Measurements from ENCODE around the gene CYRIA. TPM values are rescaled to one million over a fixed set of nuclear protein-coding genes. Genes with fewer than 3 reads are reported as not detected.

CYRIA gene
- total and polyA plus RNA-seq, 10 of the 15 experiments (the other 5 are each of a cell fraction or from before 2014, with no cell fraction given) = 3.0 to 13.1 (median 8.5) TPM

DNA sequence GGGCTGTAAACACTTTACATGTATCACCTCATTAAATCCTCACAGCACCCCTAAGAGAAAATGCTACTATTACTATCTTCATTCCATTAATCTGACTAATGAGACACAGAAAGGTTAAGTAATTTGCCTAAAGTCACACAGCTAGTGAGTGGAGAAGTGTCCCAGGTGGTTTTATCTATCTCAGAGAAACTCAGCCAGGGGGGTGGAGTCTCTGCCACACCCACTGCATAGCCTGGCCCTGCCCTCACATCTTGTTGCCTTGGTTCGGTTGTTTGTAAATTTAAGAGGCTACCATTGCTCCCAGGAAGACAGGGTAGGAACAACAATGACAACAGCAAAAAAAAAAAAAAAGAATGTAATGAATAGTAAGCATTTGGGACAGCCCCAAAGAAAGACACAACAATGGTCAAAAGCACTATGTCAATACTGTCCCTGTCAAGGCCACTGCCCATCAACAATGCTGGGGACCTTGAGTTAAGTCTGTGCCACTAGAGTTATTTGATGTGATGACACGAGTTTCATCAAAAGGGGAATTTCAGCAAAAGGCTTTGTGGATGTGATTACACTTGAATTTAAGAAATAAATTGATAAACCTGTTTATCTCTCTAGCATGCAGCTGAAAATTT lies 17.5 kb downstream of the CYRIA start:
- Histone ChIP-seq H2AFZ (ENCODE audit: control insufficient read depth, low read depth, low read length) (no peak overlapping the region), H3K79me2 (ENCODE audit: control insufficient read depth, insufficient read depth, low read length) (no peaks in the 10 kb centered on the region), H3K4me1 (ENCODE audit: control insufficient read depth, insufficient read depth, low read length) (peaks cover 16% of the 10 kb centered on the region), H4K20me1 (ENCODE audit: control insufficient read depth, insufficient read depth) (no peaks in the 10 kb centered on the region), H3K36me3 (ENCODE audit: control insufficient read depth in 2 of 2, insufficient read depth in 2 of 2, low read length in 1 of 2) (no peaks in the 10 kb centered on the region), H3K9me3 (replicated peaks; ENCODE audit: control insufficient read depth, insufficient read depth, low read length) (no peaks in the 10 kb centered on the region; the same call in 2 of the 3 replicates), H3K27me3 (replicated peaks in 1 of 2; ENCODE audit: control insufficient read depth in 2 of 2, insufficient read depth in 2 of 2, low read length in 1 of 2) (no peaks in the 10 kb centered on the region; a peak in 1 of 4 replicates), H3K9ac (ENCODE audit: control insufficient read depth, insufficient read depth, low read length) (no peak overlapping the region), H3K27ac (ENCODE audit: control insufficient read depth, insufficient read depth) (no peak overlapping the region), H3K4me2 (ENCODE audit: control insufficient read depth, insufficient read depth) (no peak overlapping the region), H3K4me3 (no peak overlapping the region)
- WGBS (ENCODE audit: insufficient coverage, insufficient replicate concordance, low lambda C conversion rate, missing lambda C conversion rate) = 45% methylated on average over 2 of the region's 2 CpGs
- SMC1A ChIA-PET (ENCODE audit: uncharacterized antibody, unreplicated experiment) = interaction anchor here (1.2 to 6.1 kb wide), 4 partner anchors 9 to 108 kb away, joined by 4 to 68 read pairs (median 10); no protein-coding TSS in a partner anchor
- RAD21 ChIA-PET (ENCODE audit: unreplicated experiment) = no interaction called here
- CTCF ChIA-PET = interaction anchor here (1.2 kb wide), 1 partner anchor 12 kb away, joined by 3 read pairs; no protein-coding TSS in a partner anchor
- ATAC-seq (no peak), DNase-seq (ENCODE audit: low read depth, low spot score) (no peak), FAIRE-seq (no peak)
- BruUV-seq (replicated peaks) = no TSS peak
- TF ChIP-seq CREB1 (IDR thresholded peaks at IDR 0.05; ENCODE audit: low read depth) = no peak
- no peak for TF ChIP-seq ZNF207 (IDR thresholded peaks at IDR 0.05; ENCODE audit: borderline replicate concordance)
- TF ChIP-seq CHD4 (IDR thresholded peaks at IDR 0.05) = no peak
- TF ChIP-seq ZNF622 (IDR thresholded peaks at IDR 0.05) = no peak
- TF ChIP-seq WRNIP1 (IDR thresholded peaks at IDR 0.05; ENCODE audit: borderline replicate concordance, low read depth, low read length) = no peak
- no peak for TF ChIP-seq RAD51 (IDR thresholded peaks at IDR 0.05)
- in situ Hi-C loops (cut with MboI) = no loop called here
- intact Hi-C loops (cut with micrococcal nuclease; ENCODE audit: unreplicated experiment) = no loop called here
- POLR2A ChIA-PET = interaction anchor here (1.0 to 2.4 kb wide), 2 partner anchors 10 to 16 kb away, joined by 4 to 9 read pairs; no protein-coding TSS in a partner anchor
